Neural progenitor cell (in vitro differentiated cells): ENCODE results near the gene LRRC56. TPM values are rescaled to one million over a fixed set of nuclear protein-coding genes. Genes with fewer than 3 reads are reported as not detected.

Experiments
- DNase-seq: peaks from one replicate; pipeline ENCODE4 v3.0.0-alpha.2; 2016; ENCODE audit warnings: low spot score
- H2AFZ ChIP-seq: fragments of 200-600 bp; sonication (generic); replicated peaks from 2 replicates; pipeline ENCODE4 v1.6.1; 2016; ENCODE audit warnings: antibody characterized with exemption
- H3F3A ChIP-seq: fragments of 200-600 bp; sonication (generic); 2 replicates; pipeline ENCODE4 v1.6.1; 2016; ENCODE audit warnings: antibody characterized with exemption, low read depth
- H3K27ac ChIP-seq: fragments of 200-600 bp; sonication (generic); 2 replicates; pipeline ENCODE4 v1.5.1; 2016; ENCODE audit warnings: mild to moderate bottlenecking
- H3K27me3 ChIP-seq: fragments of 200-600 bp; sonication (generic); 2 replicates; pipeline ENCODE4 v1.6.1; 2016; ENCODE audit warnings: mild to moderate bottlenecking, moderate library complexity
- H3K36me3 ChIP-seq: fragments of 200-600 bp; sonication (generic); 2 replicates; pipeline ENCODE4 v1.5.1; 2016
- H3K4me1 ChIP-seq: fragments of 200-600 bp; sonication (generic); 2 replicates; pipeline ENCODE4 v1.6.1; 2016; ENCODE audit warnings: mixed run types
- H3K4me2 ChIP-seq: fragments of 200-600 bp; sonication (generic); 2 replicates; pipeline ENCODE4 v1.6.1; 2016
- H3K4me3 ChIP-seq: fragments of 200-600 bp; sonication (generic); 2 replicates; pipeline ENCODE4 v1.5.1; 2016
- H3K79me2 ChIP-seq: fragments of 200-600 bp; sonication (generic); 2 replicates; pipeline ENCODE4 v1.6.1; 2016; ENCODE audit warnings: low read depth
- H3K9ac ChIP-seq: fragments of 200-600 bp; sonication (generic); 2 replicates; pipeline ENCODE4 v1.6.1; 2016
- H3K9me3 ChIP-seq: fragments of 200-600 bp; sonication (generic); 2 replicates; pipeline ENCODE4 v1.5.1; 2016; ENCODE audit warnings: low read depth
- H4K20me1 ChIP-seq: fragments of 200-600 bp; sonication (generic); 2 replicates; pipeline ENCODE4 v1.6.1; 2016; ENCODE audit warnings: low read depth
- H3K27ac Mint-ChIP-seq: 3 replicates; pipeline ENCODE4 v1.8.0; 2021; ENCODE audit warnings: mixed read lengths
- H3K27me3 Mint-ChIP-seq: 2 replicates; pipeline ENCODE4 v1.8.0; 2022; ENCODE audit warnings: low read depth, mild to moderate bottlenecking, inconsistent platforms, moderate library complexity, mixed read lengths; ENCODE audit not compliant: insufficient read depth
- H3K36me3 Mint-ChIP-seq: 3 replicates; pipeline ENCODE4 v1.8.0; 2021; ENCODE audit warnings: mixed read lengths
- H3K4me1 Mint-ChIP-seq: 3 replicates; pipeline ENCODE4 v1.8.0; 2021; ENCODE audit warnings: mixed read lengths
- H3K4me3 Mint-ChIP-seq: 3 replicates; pipeline ENCODE4 v1.8.0; 2021; ENCODE audit warnings: mild to moderate bottlenecking, moderate library complexity, mixed read lengths
- H3K9me3 Mint-ChIP-seq: 3 replicates; pipeline ENCODE4 v1.8.0; 2020; ENCODE audit warnings: mixed read lengths
- CTCF ChIP-seq: fragments of 200-600 bp; sonication (generic); IDR thresholded peaks from 2 replicates; pipeline ENCODE4 v1.5.1; 2017; ENCODE audit warnings: antibody characterized with exemption, mild to moderate bottlenecking
- EZH2 ChIP-seq: fragments of 200-600 bp; sonication (generic); IDR thresholded peaks from 2 replicates; pipeline ENCODE4 v1.6.1; 2017; ENCODE audit warnings: antibody characterized with exemption, mild to moderate bottlenecking, moderate library complexity
- EZH2phosphoT487 ChIP-seq: fragments of 200-600 bp; sonication (generic); IDR thresholded peaks from 2 replicates; pipeline ENCODE4 v1.6.1; 2017; ENCODE audit warnings: antibody characterized with exemption
- total RNA-seq: library from RNA; depleted of rRNA; stranded (reverse); fragments of >200 nt; gene quantifications from 2 replicates; pipeline ENCODE4 v1.2.3, GENCODE V29; 2015; ENCODE audit warnings: low replicate concordance

LRRC56 gene
- total RNA-seq, 1 donor from 2014 or later: 0.45 TPM

- Histone ChIP-seq H3K9me3 (no peaks in the 10 kb centered on the region), H3K27ac (no peak overlapping the region), H2AFZ (no peak overlapping the region), H3K9ac (no peak overlapping the region), H3K36me3 (no peaks in the 10 kb centered on the region), H3K27me3 (no peaks in the 10 kb centered on the region), H4K20me1 (peaks cover 30% of the 10 kb centered on the region), H3K4me3 (no peak overlapping the region), H3K79me2 (peaks cover 29% of the 10 kb centered on the region), H3K4me1 (no peaks in the 10 kb centered on the region), H3K4me2 (no peak overlapping the region), H3F3A (no peaks in the 10 kb centered on the region)
- H3K4me1 Mint-ChIP-seq: no peaks in the 10 kb centered on the region
- DNase-seq: no peak
- peak overlapping the region; percentile 50 for H3K27ac Mint-ChIP-seq
- H3K27me3 Mint-ChIP-seq: peaks cover 6% of the 10 kb centered on the region
- H3K36me3 Mint-ChIP-seq: peaks cover 24% of the 10 kb centered on the region
- H3K4me3 Mint-ChIP-seq: no peak overlapping the region
- no peak for TF ChIP-seq EZH2phosphoT487
- H3K9me3 Mint-ChIP-seq: no peaks in the 10 kb centered on the region
These were observed 50.2 kb downstream of the LRRC56 start for GRCh38 chr11:587546-587945.

GRCh38 chr11:587978-588380, 50.7 kb downstream of the LRRC56 start:
- H2AFZ ChIP-seq: no peak overlapping the region
- H4K20me1 ChIP-seq: peaks cover 27% of the 10 kb centered on the region
- no peak overlapping the region for H3K4me3 ChIP-seq
- no peak overlapping the region for H3K9ac ChIP-seq
- H3K36me3 ChIP-seq: no peaks in the 10 kb centered on the region
- no peak overlapping the region for H3K27ac Mint-ChIP-seq
- no peaks in the 10 kb centered on the region for H3K9me3 ChIP-seq
- no peak for DNase-seq
- no peak for TF ChIP-seq EZH2
- TF ChIP-seq CTCF: no peak
- no peak for TF ChIP-seq EZH2phosphoT487
- H3K27me3 ChIP-seq: no peaks in the 10 kb centered on the region
- no peak overlapping the region for H3K4me2 ChIP-seq
- H3K4me1 Mint-ChIP-seq: no peaks in the 10 kb centered on the region
- H3F3A ChIP-seq: no peaks in the 10 kb centered on the region
- H3K27ac ChIP-seq: no peak overlapping the region
- H3K27me3 Mint-ChIP-seq: peaks cover 7% of the 10 kb centered on the region
- peaks cover 25% of the 10 kb centered on the region for H3K79me2 ChIP-seq
- H3K4me3 Mint-ChIP-seq: no peak overlapping the region
- H3K36me3 Mint-ChIP-seq: peaks cover 25% of the 10 kb centered on the region
- H3K9me3 Mint-ChIP-seq: no peaks in the 10 kb centered on the region
- no peaks in the 10 kb centered on the region for H3K4me1 ChIP-seq

GRCh38 chr11:589798-590197, 52.5 kb downstream of the LRRC56 start:
- H2AFZ ChIP-seq: no peak overlapping the region
- H3K4me3 Mint-ChIP-seq: no peak overlapping the region
- H3K36me3 ChIP-seq: no peaks in the 10 kb centered on the region
- no peak overlapping the region for H3K27ac Mint-ChIP-seq
- H3K36me3 Mint-ChIP-seq: peaks cover 37% of the 10 kb centered on the region
- H3K4me3 ChIP-seq: no peak overlapping the region
- no peak for DNase-seq
- H3K79me2 ChIP-seq: peaks cover 10% of the 10 kb centered on the region
- H3K4me1 Mint-ChIP-seq: no peaks in the 10 kb centered on the region
- H3K27me3 Mint-ChIP-seq: peaks cover 8% of the 10 kb centered on the region
- peaks cover 18% of the 10 kb centered on the region for H4K20me1 ChIP-seq
- H3K9ac ChIP-seq: no peak overlapping the region
- H3K9me3 Mint-ChIP-seq: no peaks in the 10 kb centered on the region
- no peaks in the 10 kb centered on the region for H3K4me1 ChIP-seq
- H3K9me3 ChIP-seq: no peaks in the 10 kb centered on the region
- H3K4me2 ChIP-seq: no peak overlapping the region
- no peak overlapping the region for H3K27ac ChIP-seq
- no peaks in the 10 kb centered on the region for H3K27me3 ChIP-seq
- H3F3A ChIP-seq: no peaks in the 10 kb centered on the region
- TF ChIP-seq EZH2 (no peak), EZH2phosphoT487 (no peak), CTCF (no peak)

GRCh38 chr11:590997-591396, 53.7 kb downstream of the LRRC56 start:
- H3K36me3 Mint-ChIP-seq: peaks cover 38% of the 10 kb centered on the region
- TF ChIP-seq EZH2phosphoT487 (no peak), CTCF (no peak), EZH2 (no peak)
- no peaks in the 10 kb centered on the region for H3K4me1 ChIP-seq
- no peak overlapping the region for H3K9ac ChIP-seq
- H4K20me1 ChIP-seq: peaks cover 18% of the 10 kb centered on the region
- no peak for DNase-seq
- H3K4me2 ChIP-seq: no peak overlapping the region
- no peak overlapping the region for H3K27ac ChIP-seq
- no peaks in the 10 kb centered on the region for H3K27me3 ChIP-seq
- H3K27ac Mint-ChIP-seq: no peak overlapping the region
- H3K36me3 ChIP-seq: no peaks in the 10 kb centered on the region
- H3K27me3 Mint-ChIP-seq: peaks cover 8% of the 10 kb centered on the region
- H3K79me2 ChIP-seq: peaks cover 10% of the 10 kb centered on the region
- no peak overlapping the region for H3K4me3 Mint-ChIP-seq
- no peaks in the 10 kb centered on the region for H3K9me3 Mint-ChIP-seq
- no peak overlapping the region for H2AFZ ChIP-seq
- no peak overlapping the region for H3K4me3 ChIP-seq
- no peaks in the 10 kb centered on the region for H3K9me3 ChIP-seq
- no peaks in the 10 kb centered on the region for H3F3A ChIP-seq
- H3K4me1 Mint-ChIP-seq: no peaks in the 10 kb centered on the region
